ENCODE data around the gene SEMA4G.

The SEMA4G gene

DNA sequence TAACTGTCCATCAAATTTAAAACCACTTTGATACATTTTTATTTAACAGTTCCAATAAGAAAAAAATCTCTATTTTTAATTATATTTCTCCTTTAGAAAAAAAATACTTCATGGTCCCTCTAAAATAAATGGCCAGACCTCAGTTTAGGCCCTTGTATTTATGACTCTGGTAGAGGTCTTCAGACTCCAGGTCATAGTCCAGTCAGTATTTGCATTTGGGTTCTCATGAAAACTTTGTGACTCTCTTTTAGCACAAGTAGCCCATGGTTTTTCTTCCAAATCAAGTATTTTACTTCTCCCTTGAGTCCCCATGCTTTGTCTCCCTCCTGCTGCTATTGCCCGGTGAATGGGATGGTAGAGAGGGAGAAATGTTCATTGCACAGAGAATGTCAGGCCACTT is 5.5 kb upstream of the SEMA4G start (continued):
- no peak for TF ChIP-seq ZNF398 (tag by site-specific recombination; IDR thresholded peaks at IDR 0.05)

DNA sequence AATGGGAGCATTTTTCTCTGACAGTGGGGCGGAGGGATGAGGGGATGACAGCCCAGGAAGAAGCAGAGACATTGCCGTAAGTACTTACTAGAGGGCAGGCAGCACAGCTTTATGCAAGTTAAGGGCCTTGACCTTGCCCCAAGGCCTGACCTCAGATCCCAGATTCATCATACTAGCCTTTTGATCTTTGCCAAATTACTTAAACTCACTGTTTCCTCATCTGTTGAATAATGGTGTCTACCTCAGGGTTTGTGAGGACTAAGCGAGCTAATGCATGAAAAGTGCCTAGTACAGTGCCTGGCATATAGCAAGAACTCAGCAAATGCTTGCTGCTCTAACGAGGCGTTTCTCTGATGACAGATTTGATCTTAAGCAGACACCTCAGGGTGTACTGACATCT is 3.5 kb upstream of the SEMA4G start:
- H3K4me3 ChIP-seq (ENCODE audit: low read depth, low read length) = no peak overlapping the region
- H3K27ac ChIP-seq (ENCODE audit: extremely low read depth, low read depth, low read length) = no peak overlapping the region
- CTCF ChIA-PET = interaction anchor here (0.9 to 1.5 kb wide), 4 partner anchors 33 to 52 kb away, joined by 3 to 6 read pairs (median 4); no protein-coding TSS in a partner anchor
- H3K4me1 ChIP-seq (ENCODE audit: control insufficient read depth, insufficient read depth, low read length) = peaks cover 9% of the 10 kb centered on the region; the same call in 1 of the 2 replicates
- peaks cover 31 to 38% of the 10 kb centered on the region in 2 experiments for H3K36me3 ChIP-seq (ENCODE audit: control insufficient read depth in 2 of 2, insufficient read depth in 1 of 2, low read length in 2 of 2)
- POLR2A ChIA-PET = no interaction called here
- no peaks in the 10 kb centered on the region for H3K9me3 ChIP-seq (ENCODE audit: control insufficient read depth, insufficient read depth, low read depth, low read length)
- TF ChIP-seq TSHZ1 (tag by site-specific recombination; IDR thresholded peaks at IDR 0.05; ENCODE audit: borderline replicate concordance) (no peak), ZNF404 (tag by site-specific recombination; IDR thresholded peaks at IDR 0.05) (no peak), ZBTB10 (tag by site-specific recombination; IDR thresholded peaks at IDR 0.05) (no peak)
- TF ChIP-seq, protein P1, sequence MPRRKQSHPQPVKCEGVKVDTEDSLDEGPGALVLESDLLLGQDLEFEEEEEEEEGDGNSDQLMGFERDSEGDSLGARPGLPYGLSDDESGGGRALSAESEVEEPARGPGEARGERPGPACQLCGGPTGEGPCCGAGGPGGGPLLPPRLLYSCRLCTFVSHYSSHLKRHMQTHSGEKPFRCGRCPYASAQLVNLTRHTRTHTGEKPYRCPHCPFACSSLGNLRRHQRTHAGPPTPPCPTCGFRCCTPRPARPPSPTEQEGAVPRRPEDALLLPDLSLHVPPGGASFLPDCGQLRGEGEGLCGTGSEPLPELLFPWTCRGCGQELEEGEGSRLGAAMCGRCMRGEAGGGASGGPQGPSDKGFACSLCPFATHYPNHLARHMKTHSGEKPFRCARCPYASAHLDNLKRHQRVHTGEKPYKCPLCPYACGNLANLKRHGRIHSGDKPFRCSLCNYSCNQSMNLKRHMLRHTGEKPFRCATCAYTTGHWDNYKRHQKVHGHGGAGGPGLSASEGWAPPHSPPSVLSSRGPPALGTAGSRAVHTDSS (tag by site-specific recombination; IDR thresholded peaks at IDR 0.05) = no peak

GRCh38 chr10:100966887-100967286 is 2.4 kb upstream of the SEMA4G start:
- Histone ChIP-seq H3K9me3 (ENCODE audit: control insufficient read depth, insufficient read depth, low read depth, low read length) (no peaks in the 10 kb centered on the region), H3K27ac (ENCODE audit: extremely low read depth, low read depth, low read length) (no peak overlapping the region), H3K4me3 (ENCODE audit: low read depth, low read length) (no peak overlapping the region), H3K4me1 (ENCODE audit: control insufficient read depth, insufficient read depth, low read length) (peaks cover 5% of the 10 kb centered on the region; the same call in 1 of the 2 replicates), H3K36me3 (ENCODE audit: control insufficient read depth in 2 of 2, insufficient read depth in 1 of 2, low read length in 2 of 2) (peaks cover 20 to 33% of the 10 kb centered on the region in 2 experiments)
- ChIA-PET CTCF (interaction anchor here (0.5 to 2.1 kb wide), 9 partner anchors 9 to 75 kb away, joined by 3 to 6 read pairs (median 4); no protein-coding TSS in a partner anchor), POLR2A (interaction anchor here (0.6 to 1.7 kb wide), 2 partner anchors 10 to 37 kb away, joined by 3 to 5 read pairs; no protein-coding TSS in a partner anchor)
- TF ChIP-seq ZNF184 (tag by site-specific recombination; IDR thresholded peaks at IDR 0.05) = no peak
- no peak for TF ChIP-seq ZNF223 (tag by site-specific recombination; IDR thresholded peaks at IDR 0.05)
- TF ChIP-seq ZNF654 (tag by site-specific recombination; IDR thresholded peaks at IDR 0.05; ENCODE audit: low read depth) = no peak
- TF ChIP-seq ZNF112 (tag by site-specific recombination; IDR thresholded peaks at IDR 0.05) = no peak
- no peak for TF ChIP-seq ZBTB11 (tag by site-specific recombination; conservative IDR thresholded peaks at IDR 0.05; ENCODE audit: low read depth)
- TF ChIP-seq ZNF626 (tag by site-specific recombination; IDR thresholded peaks at IDR 0.05) = no peak

Data from HEK293 (cell line).